Esophagus muscularis mucosa (tissue), 4 donors: Measurements from ENCODE around the gene CTDSP1. TPM values are rescaled to one million over a fixed set of nuclear protein-coding genes. Genes with fewer than 3 reads are reported as not detected.

Experiments
- DNase-seq: peaks from one replicate; pipeline ENCODE4 v3.0.0-alpha.2; 2017; ENCODE audit errors: extremely low spot score
- H3K27ac ChIP-seq, 4 donors: fragments of 200-600 bp; sonication (generic); replicated peaks in 1 of 4; 1 replicate in 3 of 4; 2 replicates in 1 of 4; pipeline ENCODE4 v1.5.1; 2016 to 2019; ENCODE audit warnings: mild to moderate bottlenecking in 1 of 4
- H3K27me3 ChIP-seq, 4 donors: fragments of 200-600 bp; sonication (generic); one replicate each; pipeline versions ENCODE4 v1.5.1 to v1.6.0; 2016 to 2019
- H3K36me3 ChIP-seq, 4 donors: fragments of 200-600 bp; sonication (generic); one replicate each; pipeline ENCODE4 v1.5.1; 2016 to 2019
- H3K4me1 ChIP-seq, 4 donors: fragments of 200-600 bp; sonication (generic); one replicate each; pipeline ENCODE4 v1.5.1; 2016 to 2019
- H3K4me3 ChIP-seq, 4 donors: fragments of 200-600 bp; sonication (generic); 1 replicate in 2 of 4; 2 replicates in 2 of 4; pipeline ENCODE4 v1.5.1; 2016 to 2019; ENCODE audit warnings: mild to moderate bottlenecking in 4 of 4, moderate library complexity in 1 of 4
- H3K9me3 ChIP-seq, 4 donors: fragments of 200-600 bp; sonication (generic); 1 replicate in 3 of 4; 2 replicates in 1 of 4; pipeline ENCODE4 v1.5.1; 2016 to 2019
- CTCF ChIP-seq, 3 experiments: fragments of 200-600 bp in 2 of 3; fragments of 450-650 bp in 1 of 3; sonication (generic) in 2 of 3; IDR thresholded peaks; one replicate each; pipeline ENCODE4 v1.5.1; 2017 to 2019; ENCODE audit warnings: antibody characterized with exemption in 3 of 3, mild to moderate bottlenecking in 2 of 3, moderate library complexity in 1 of 3
- EP300 ChIP-seq: sonication (generic); formaldehyde crosslinking; IDR thresholded peaks from one replicate; pipeline ENCODE4 v1.6.1; 2017; ENCODE audit warnings: antibody characterized with exemption
- POLR2A ChIP-seq: fragments of 450-650 bp; IDR thresholded peaks from one replicate; pipeline ENCODE4 v1.6.1; 2017; ENCODE audit warnings: antibody characterized with exemption, moderate library complexity, mild to moderate bottlenecking, low read depth
- POLR2AphosphoS5 ChIP-seq, 2 donors: sonication (generic); formaldehyde crosslinking; IDR thresholded peaks; one replicate each; pipeline ENCODE4 v1.6.1; 2017; ENCODE audit warnings: antibody characterized with exemption in 2 of 2
- WGBS: methylation state at CpG from one replicate; pipeline ENCODE4 v1.1.5; 2018; 5-methylcytosine and 5-hydroxymethylcytosine counted together
- intact Hi-C: fragments of 100-400 bp; cut with DNase I; formaldehyde crosslinking; loops from one replicate; pipeline ENCODE4 v1.15.1; 2023
- total RNA-seq, 4 donors: library from RNA; depleted of rRNA; stranded (reverse); fragments of >200 nt; gene quantifications; one replicate each; pipeline versions ENCODE4 v1.1.0 to v1.2.1, GENCODE V29; 2016

The CTDSP1 gene
- total RNA-seq, 4 donors from 2014 or later = 121 to 176 (median 137) TPM

GRCh38 chr2:218367415-218368149 is 32.1 kb upstream of the CTDSP1 start:
- peak; percentile 96 for DNase-seq
- Histone ChIP-seq H3K4me1 (peaks cover 15 to 25% (median 23%) of the 10 kb centered on the region in 4 donors), H3K9me3 (peaks cover 0 to 8% (median 6%) of the 10 kb centered on the region in 4 donors), H3K27ac (peak overlapping the region; percentile 83 to 88 (median 86)), H3K36me3 (no peaks in the 10 kb centered on the region), H3K27me3 (no peaks in the 10 kb centered on the region), H3K4me3 (peak overlapping the region; percentile 55 to 65 (median 60))
- TF ChIP-seq POLR2AphosphoS5 (IDR thresholded peaks at IDR 0.05) (peak; percentile 94 to 95), CTCF (IDR thresholded peaks at IDR 0.05) (peak in 1 of 3 experiments; percentile 19), POLR2A (peak; percentile 68), EP300 (no peak)
- 10% methylated on average over 24 of the region's 60 CpGs for WGBS
- intact Hi-C loops = no loop called here

GRCh38 chr2:218368150-218368528 is 31.5 kb upstream of the CTDSP1 start:
- Histone ChIP-seq H3K36me3 (no peaks in the 10 kb centered on the region), H3K27ac (peak overlapping the region; percentile 83 to 88 (median 86)), H3K27me3 (no peaks in the 10 kb centered on the region), H3K4me3 (peak overlapping the region; percentile 55 to 65 (median 60)), H3K9me3 (peaks cover 0 to 8% (median 6%) of the 10 kb centered on the region in 4 donors), H3K4me1 (peaks cover 15 to 25% (median 23%) of the 10 kb centered on the region in 4 donors)
- TF ChIP-seq POLR2A = no peak
- TF ChIP-seq EP300 = no peak
- intact Hi-C loops = no loop called here
- 62% methylated on average over 20 of the region's 21 CpGs for WGBS
- DNase-seq = no peak

GRCh38 chr2:218368621-218369153 is 31.0 kb upstream of the CTDSP1 start:
- peak overlapping the region; percentile 83 to 88 (median 86) for H3K27ac ChIP-seq
- no peaks in the 10 kb centered on the region for H3K27me3 ChIP-seq
- 23% methylated on average over 20 of the region's 27 CpGs for WGBS
- peaks cover 0 to 8% (median 6%) of the 10 kb centered on the region in 4 donors for H3K9me3 ChIP-seq
- DNase-seq = no peak
- H3K36me3 ChIP-seq = no peaks in the 10 kb centered on the region
- H3K4me1 ChIP-seq = peaks cover 15 to 25% (median 23%) of the 10 kb centered on the region in 4 donors
- peak overlapping the region; percentile 55 to 65 (median 60) for H3K4me3 ChIP-seq
- intact Hi-C loops = no loop called here
- TF ChIP-seq POLR2A = no peak
- peak; percentile 33 to 49 for TF ChIP-seq POLR2AphosphoS5 (IDR thresholded peaks at IDR 0.05)
- TF ChIP-seq CTCF (IDR thresholded peaks at IDR 0.05) = peak in 2 of 3 experiments; percentile 26 to 32

GRCh38 chr2:218369330-218369729 is 30.3 kb upstream of the CTDSP1 start:
- peak overlapping the region; percentile 83 to 88 (median 86) for H3K27ac ChIP-seq
- H3K4me1 ChIP-seq = peaks cover 15 to 25% (median 23%) of the 10 kb centered on the region in 4 donors
- WGBS = 51% methylated on average over 2 of the region's 2 CpGs
- TF ChIP-seq CTCF (IDR thresholded peaks at IDR 0.05) = no peak
- no peak for TF ChIP-seq EP300
- TF ChIP-seq POLR2AphosphoS5 (IDR thresholded peaks at IDR 0.05) = no peak
- no peak for TF ChIP-seq POLR2A
- H3K4me3 ChIP-seq = no peak overlapping the region
- no peaks in the 10 kb centered on the region for H3K36me3 ChIP-seq
- no peak for DNase-seq
- H3K9me3 ChIP-seq = peaks cover 0 to 8% (median 6%) of the 10 kb centered on the region in 4 donors
- no peaks in the 10 kb centered on the region for H3K27me3 ChIP-seq
- intact Hi-C loops = no loop called here

GRCh38 chr2:218370410-218371063 is 29.1 kb upstream of the CTDSP1 start:
- 75% methylated on average over 11 of the region's 11 CpGs for WGBS
- DNase-seq = no peak
- H3K27me3 ChIP-seq = no peaks in the 10 kb centered on the region
- intact Hi-C loops = no loop called here
- no peak overlapping the region for H3K4me3 ChIP-seq
- peaks cover 0 to 8% (median 6%) of the 10 kb centered on the region in 4 donors for H3K9me3 ChIP-seq
- no peak for TF ChIP-seq POLR2A
- peak; percentile 9 for TF ChIP-seq EP300
- TF ChIP-seq POLR2AphosphoS5 (IDR thresholded peaks at IDR 0.05) = peak; percentile 42 to 61
- TF ChIP-seq CTCF (IDR thresholded peaks at IDR 0.05) = no peak
- peaks cover 15 to 34% (median 30%) of the 10 kb centered on the region in 4 donors for H3K4me1 ChIP-seq
- peak overlapping the region; percentile 83 to 88 (median 86) for H3K27ac ChIP-seq
- no peaks in the 10 kb centered on the region for H3K36me3 ChIP-seq
